Pons (tissue), 1 donor: ENCODE measurements around the gene GALK2.
"Not testable (repeated sequence)": the region's sequence is repeated elsewhere in the genome, so short reads cannot be mapped to it uniquely, and the experiment has no call there.

Experiments
- DNase-seq: peaks from one replicate; pipeline ENCODE4 v3.0.0-alpha.2; 2016; ENCODE audit warnings: low spot score

The GALK2 gene

GRCh38 chr15:49339656-49340055, 169.6 kb downstream of the GALK2 start:
- DNase-seq = no peak

- no peak for DNase-seq
Measured at GRCh38 chr15:49343546-49343945, 173.5 kb downstream of the GALK2 start.

GRCh38 chr15:49354439-49354838, 184.4 kb downstream of the GALK2 start:
- DNase-seq = not testable (repeated sequence)

GRCh38 chr15:49361370-49361769, 191.3 kb downstream of the GALK2 start:
- DNase-seq = no peak

GRCh38 chr15:49366496-49366895, 196.4 kb downstream of the GALK2 start:
- DNase-seq = no peak

GRCh38 chr15:49370782-49371181, 200.7 kb downstream of the GALK2 start:
- peak; percentile 15 for DNase-seq

GRCh38 chr15:49372366-49372765, 202.3 kb downstream of the GALK2 start:
- no peak for DNase-seq

GRCh38 chr15:49379996-49380395, 209.9 kb downstream of the GALK2 start:
- no peak for DNase-seq

GRCh38 chr15:49380912-49381311, 210.9 kb downstream of the GALK2 start:
- DNase-seq = no peak
